Measurements from ENCODE around the gene TSC2. TPM values are rescaled to one million over a fixed set of nuclear protein-coding genes. Genes with fewer than 3 reads are reported as not detected.

The TSC2 gene
- total RNA-seq = 27.5 and 28.2 TPM in 2 replicates

DNA sequence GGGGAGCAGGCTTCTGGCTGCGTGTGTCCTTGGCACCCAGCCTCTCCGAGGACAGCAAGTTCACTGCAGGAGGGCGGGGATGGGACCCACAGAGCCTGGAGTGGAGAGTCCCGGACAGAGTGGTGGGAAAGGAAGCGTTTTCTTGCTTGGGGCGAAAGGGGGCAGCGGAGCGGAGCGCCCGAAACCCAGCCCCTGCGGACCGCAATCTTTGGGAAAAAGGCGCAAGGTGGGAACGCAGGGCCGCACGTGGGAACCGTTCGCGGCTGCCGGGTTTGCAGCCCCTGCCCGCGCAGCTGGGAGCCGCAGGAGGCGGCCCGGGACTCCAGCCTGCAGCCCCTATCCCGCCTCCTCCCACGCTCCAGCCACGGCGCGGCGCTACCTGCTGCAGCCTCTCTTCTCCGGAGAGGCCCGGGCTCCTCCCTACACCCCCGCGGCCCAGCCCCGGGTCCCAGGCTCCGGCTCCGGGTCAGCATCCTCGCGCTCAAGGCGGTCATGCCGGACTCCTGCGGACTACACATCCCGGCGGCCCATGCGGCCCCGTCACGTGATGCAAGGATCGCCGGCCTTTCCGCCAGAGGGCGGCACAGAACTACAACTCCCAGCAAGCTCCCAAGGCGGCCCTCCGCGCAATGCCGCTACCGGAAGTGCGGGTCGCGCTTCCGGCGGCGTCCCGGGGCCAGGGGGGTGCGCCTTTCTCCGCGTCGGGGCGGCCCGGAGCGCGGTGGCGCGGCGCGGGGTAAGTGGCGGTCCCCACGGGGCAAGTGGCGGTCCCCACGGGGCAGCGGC is at the start of gene TSC2, which contains the start of gene NTHL1:
TSS of gene TSC2 (plus strand) at position 656 of the 786 bp plus-strand sequence. CDS start 631 bp downstream, outside the sequence.
TSS of gene NTHL1 (minus strand) at position 505 of the 786 bp plus-strand sequence. CDS start at position 494, 11 bp downstream.

DNA sequence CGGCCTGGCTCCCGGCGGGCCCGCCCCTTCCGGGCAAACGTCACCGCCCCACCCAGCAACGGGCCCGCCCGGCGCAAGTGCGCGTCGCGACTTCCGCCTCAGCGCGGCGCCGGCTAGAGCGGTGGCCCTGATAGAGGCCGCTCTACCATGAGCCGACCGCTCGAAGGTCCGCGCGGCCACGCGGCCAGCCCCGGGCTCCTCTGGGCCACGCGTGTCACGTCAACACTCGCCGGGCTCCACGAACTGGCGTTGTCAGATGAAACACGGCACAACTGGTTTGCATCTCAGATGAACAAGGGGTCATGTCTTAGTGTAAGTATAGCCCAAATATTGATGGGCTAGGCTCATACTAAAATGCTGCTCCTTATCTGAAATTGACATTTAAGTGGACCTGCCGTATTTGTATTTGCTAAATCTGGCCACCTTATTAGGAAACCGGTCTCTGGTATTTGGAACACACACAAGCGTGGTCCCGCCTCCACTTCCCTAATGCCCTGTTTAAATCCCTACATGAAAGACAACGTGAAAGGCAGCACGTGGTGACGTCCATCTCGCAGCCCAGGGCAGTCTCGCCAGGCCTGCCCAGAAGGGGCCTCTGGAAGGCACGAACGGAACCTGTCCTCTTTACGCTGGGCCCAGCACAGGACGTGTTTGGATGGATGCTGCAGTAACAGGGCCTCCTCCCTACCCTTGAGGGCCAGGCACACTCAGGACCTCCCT is 37.8 kb upstream of the TSC2 start, which contains the start of gene ZNF598:
TSS of gene ZNF598 (minus strand) at position 31 of the 720 bp plus-strand sequence.

DNA sequence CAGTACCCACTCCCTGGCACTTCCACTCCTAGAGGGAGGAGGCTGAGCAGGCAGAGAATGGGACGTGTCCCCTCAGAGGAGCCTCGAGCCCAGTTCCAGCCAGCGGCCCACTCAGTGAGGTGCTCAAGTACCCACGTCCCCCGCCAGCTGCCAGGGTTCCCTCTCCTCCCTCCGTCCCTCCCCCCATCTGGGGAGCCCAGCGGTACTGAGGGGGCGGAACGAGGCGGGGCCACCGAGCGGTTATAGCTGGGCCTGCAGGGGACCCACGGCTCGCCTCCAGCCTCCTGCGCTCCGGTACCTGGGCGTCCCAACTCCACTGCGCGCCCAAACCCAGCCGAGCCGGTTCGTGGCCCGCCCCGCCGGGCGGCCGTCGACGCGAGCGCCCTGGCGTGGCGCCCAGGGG is 28.3 kb upstream of the TSC2 start, which contains the start of gene NPW:
TSS of gene NPW (plus strand) at position 268 of the 403 bp plus-strand sequence.

DNA sequence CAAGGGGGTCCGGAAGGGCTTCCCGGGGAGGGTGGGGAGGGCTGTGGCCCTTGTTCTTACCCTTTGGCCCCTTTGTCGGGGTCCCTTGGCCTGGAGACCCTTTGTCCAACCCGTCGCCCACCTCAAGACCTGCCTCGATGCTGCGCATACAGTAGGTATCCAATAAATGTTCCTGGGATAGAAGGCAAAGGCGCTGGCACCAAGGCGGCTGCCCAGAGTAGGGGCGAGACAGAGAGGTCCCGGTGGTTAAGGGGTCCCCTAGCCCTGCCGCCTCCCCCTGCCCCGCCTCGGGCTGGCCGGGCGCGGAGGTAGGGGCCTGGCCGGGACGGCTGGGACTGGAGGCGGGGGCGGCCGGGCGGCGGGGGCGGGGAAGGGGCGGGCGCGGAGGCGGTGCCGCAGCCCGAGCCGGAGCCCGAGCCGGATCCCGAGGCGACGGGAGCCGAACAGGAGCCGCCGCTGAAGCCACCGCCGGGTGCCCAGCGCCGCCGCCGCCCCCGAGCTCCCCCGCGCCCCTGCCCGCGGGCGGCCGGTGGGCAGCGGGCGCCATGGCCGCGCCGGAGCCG is 21.2 kb upstream of the TSC2 start, which contains the start of gene NHERF2:
TSS of gene NHERF2 (plus strand) at position 442 of the 563 bp plus-strand sequence. CDS start at position 546, 104 bp downstream.

DNA sequence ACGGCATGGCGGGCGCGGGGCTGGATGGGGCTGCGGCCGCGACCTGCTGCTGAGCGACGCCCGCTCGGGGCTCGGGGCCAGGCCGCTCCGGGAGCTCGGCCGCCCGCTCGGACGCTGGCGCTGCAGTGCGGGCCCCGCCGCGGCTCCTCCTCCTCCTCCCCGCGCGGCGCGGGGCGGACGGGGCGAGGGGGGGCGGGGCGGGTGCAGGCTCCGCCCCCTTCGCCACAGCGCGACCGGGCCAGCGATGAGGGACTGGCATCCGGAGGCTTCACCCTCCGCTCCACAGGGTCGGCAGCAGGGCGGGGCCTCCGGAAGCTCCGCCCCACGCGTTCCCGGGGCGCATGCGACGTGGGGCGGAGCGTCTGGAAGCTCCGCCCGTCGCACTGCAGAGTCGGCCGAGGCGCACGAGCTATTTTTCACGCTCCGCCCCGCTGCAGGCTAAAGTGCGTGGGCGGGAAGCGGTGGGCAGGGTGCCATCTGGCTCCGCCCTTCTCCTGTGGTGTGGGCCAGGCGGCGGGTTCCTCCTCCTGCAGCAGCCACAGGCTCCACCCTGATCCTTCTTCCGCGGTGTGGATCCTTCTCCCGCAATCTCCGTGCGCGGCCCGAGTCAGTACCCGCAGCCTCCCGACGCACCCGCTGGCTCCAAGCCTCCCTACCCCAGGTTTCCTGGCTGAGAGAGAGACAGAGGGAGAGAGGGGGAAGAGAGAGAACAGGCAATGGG is 88.1 kb downstream of the TSC2 start, which contains the start of gene PKD1:
TSS of gene PKD1 (minus strand) at position 129 of the 721 bp plus-strand sequence. CDS start 209 bp downstream, outside the sequence.

Other genes with a start within 250 kb of the TSC2 start
- gene HAGH, start 221.2 kb upstream of the TSC2 start, total RNA-seq = 41.3 and 78.7 TPM in 2 replicates
- 54.5 and 67.1 TPM in 2 replicates for gene FAHD1, start 220.8 kb upstream of the TSC2 start, total RNA-seq
- not detected in 2 replicates for gene MEIOB, start 175.8 kb upstream of the TSC2 start, total RNA-seq
- gene HS3ST6, start 129.6 kb upstream of the TSC2 start, total RNA-seq = not detected in 2 replicates
- 8.4 and 11.8 TPM in 2 replicates for gene MSRB1, start 104.8 kb upstream of the TSC2 start, total RNA-seq
- gene RPL3L, start 93.3 kb upstream of the TSC2 start, total RNA-seq = not detected in 2 replicates
- 122 and 128 TPM in 2 replicates for gene NDUFB10, start 88.4 kb upstream of the TSC2 start, total RNA-seq
- 3,346 and 3,366 TPM in 2 replicates for gene RPS2, start 83.2 kb upstream of the TSC2 start, total RNA-seq
- not detected in 2 replicates for gene RNF151, start 81.1 kb upstream of the TSC2 start, total RNA-seq
- 21.0 and 27.2 TPM in 2 replicates for gene TBL3, start 75.9 kb upstream of the TSC2 start, total RNA-seq
- gene NOXO1, start 66.5 kb upstream of the TSC2 start, total RNA-seq = 0.09 and 0.11 TPM in 2 replicates
- gene GFER, start 63.8 kb upstream of the TSC2 start, total RNA-seq = 8.9 and 9.1 TPM in 2 replicates
- gene SYNGR3, start 58.0 kb upstream of the TSC2 start, total RNA-seq = 1.2 and 2.2 TPM in 2 replicates
- gene ZNF598, start 38.2 kb upstream of the TSC2 start, total RNA-seq = 8.1 and 8.8 TPM in 2 replicates
- 0.43 and 0.52 TPM in 2 replicates for gene NPW, start 28.2 kb upstream of the TSC2 start, total RNA-seq
- 40.3 and 40.6 TPM in 2 replicates for gene NHERF2, start 21.1 kb upstream of the TSC2 start, total RNA-seq
- gene NTHL1, start 151 bp upstream of the TSC2 start, total RNA-seq = 25.9 and 29.7 TPM in 2 replicates
- gene PKD1, start 87.9 kb downstream of the TSC2 start, total RNA-seq = 18.9 and 20.3 TPM in 2 replicates
- gene RAB26, start 100.6 kb downstream of the TSC2 start, total RNA-seq = 0.26 and 0.65 TPM in 2 replicates
- 54.2 and 60.4 TPM in 2 replicates for gene TRAF7, start 107.8 kb downstream of the TSC2 start, total RNA-seq
- 0.17 and 0.43 TPM in 2 replicates for gene CASKIN1, start 148.6 kb downstream of the TSC2 start, total RNA-seq
- 10.6 and 10.7 TPM in 2 replicates for gene MLST8, start 157.5 kb downstream of the TSC2 start, total RNA-seq
- 1.1 and 1.7 TPM in 2 replicates for gene BRICD5, start 162.9 kb downstream of the TSC2 start, total RNA-seq
- 5.9 and 9.1 TPM in 2 replicates for gene PGP, start 166.9 kb downstream of the TSC2 start, total RNA-seq
- gene E4F1, start 175.6 kb downstream of the TSC2 start, total RNA-seq = 20.9 and 22.1 TPM in 2 replicates
- gene DNASE1L2, start 188.5 kb downstream of the TSC2 start, total RNA-seq = 0.22 and 0.26 TPM in 2 replicates
- gene ECI1, start 203.6 kb downstream of the TSC2 start, total RNA-seq = 27.7 and 31.9 TPM in 2 replicates
- 29.7 and 44.9 TPM in 2 replicates for gene RNPS1, start 220.1 kb downstream of the TSC2 start, total RNA-seq

Measured in dermis lymphatic vessel endothelial cell (primary cell).